T-helper 22 cell (primary cell): ENCODE measurements around the gene LPP.

Source experiments
- DNase-seq: peaks from one replicate; pipeline ENCODE4 v3.0.0-alpha.2; 2020; ENCODE audit warnings: low read depth

The LPP gene

DNA sequence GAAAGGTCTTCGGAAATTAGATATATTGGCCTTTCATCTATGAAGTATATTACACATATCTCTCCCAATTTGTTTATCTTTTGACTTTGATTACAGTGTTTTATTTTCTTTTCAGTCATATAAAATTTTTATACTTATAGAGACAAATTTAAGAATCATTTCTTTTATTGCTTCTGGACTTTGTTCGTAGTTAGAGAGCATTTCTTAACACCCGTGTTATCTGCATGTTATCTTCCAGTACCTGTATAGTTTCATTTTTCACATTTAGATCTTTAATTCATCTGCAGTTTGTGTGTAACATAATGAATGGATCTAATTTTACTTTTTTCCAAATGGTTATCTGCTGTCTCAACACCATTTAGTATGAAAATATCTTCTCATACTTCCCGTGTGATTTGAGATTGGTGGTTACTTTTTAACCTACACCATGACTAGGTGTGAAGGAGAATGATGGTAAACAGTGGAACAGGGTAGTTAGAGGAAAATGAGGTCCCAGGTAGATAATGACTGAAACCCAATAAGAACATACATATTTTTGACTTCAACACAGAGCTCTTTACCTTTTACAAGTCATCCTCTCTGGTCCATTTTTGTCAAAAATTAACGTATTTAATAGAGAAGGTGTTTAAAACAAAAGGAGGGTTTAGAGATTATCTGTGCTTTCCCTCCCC lies 99.3 kb downstream of the LPP start:
- DNase-seq: no peak

DNA sequence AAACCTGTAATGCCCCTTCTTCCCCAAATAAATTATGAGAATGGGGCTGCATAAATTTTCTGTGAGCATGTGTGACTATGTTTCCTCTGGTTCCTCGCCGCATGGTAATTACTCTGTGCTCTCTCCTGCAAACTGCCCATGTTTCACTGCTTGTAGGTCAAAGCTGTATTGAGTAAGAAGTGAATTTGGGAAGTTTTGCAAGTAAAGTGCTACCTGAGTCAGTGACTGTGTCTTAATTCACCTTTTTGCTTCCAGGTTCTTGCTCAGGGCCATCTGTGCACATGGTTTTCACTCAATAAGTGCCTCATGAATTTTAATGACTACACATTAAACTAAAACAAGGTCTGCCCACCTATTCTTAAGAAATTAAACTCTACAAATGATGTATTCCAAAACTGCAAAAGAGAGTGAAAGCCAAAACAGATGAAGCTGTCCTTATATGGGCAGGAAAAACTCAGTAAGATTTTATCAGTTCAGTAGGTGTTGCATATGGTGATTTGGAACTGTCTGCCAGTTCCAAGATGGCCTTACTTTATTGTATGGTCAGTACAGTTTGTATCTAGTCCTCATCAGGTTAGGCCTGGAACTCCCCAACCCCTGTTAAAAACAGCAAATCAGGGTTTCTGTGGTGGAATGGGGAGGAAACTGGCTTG lies 100.0 kb downstream of the LPP start:
- no peak for DNase-seq

DNA sequence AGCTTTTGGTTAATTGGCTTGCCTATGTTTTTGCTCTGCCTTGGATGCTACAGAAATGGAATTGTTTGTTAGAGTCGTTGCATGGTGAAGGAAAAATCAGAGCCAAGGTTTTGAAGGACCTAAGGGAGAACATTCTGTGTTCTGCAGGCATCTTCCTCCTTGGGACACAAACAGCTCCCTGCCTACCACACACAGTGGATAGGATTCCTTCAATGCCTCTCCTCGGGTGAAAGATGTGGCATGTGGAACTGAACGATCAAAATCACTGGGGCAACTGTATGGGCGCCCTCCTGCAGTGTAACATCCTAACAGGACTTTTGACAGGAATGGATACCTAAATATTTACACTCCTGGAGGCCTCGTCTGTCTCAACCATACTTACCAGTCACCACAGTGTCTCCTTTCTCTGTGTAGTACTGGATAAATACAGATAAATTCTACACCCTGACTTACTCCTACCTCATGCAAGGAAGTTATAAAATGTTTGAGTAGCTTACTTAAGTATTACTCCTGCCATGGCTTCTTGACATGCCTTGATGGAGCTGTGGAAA lies 100.6 kb downstream of the LPP start:
- no peak for DNase-seq

DNA sequence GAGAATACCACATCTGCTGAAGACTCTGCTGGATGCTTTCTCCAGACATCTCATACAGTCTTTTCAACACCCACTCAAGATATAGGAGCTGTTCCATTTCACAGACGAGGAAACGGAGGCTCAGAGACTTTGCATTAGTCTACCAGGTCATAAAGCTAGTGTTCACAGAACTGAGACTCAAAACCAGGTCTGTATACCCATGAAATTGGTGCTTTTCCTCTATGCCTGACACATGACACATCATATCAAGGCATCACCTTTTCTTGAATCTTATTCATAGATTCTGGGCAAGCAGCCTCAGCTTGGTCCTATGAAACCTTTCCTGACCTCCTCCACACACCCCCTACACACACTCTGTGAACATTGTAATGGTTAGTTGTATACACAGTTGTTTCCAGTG lies 101.2 kb downstream of the LPP start:
- DNase-seq: no peak

DNA sequence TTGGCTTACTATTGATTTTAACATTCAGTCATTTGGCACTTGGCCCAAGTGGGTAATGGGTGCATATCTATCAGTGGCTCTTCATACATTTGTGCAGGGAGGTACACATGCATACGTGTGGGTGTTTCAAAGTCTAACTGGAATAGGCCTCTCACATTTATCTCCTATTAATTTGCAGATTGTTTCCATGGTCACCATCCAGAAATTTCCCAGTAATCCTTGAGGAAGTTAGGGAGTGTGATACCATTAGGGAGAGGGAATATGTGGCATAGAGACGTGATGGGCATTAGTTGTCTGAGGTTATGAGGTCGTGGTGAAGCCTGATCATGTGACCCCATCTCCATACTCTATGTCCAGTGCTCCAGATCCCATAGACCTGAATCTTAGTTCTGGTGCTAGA lies 102.8 kb downstream of the LPP start:
- DNase-seq: no peak

DNA sequence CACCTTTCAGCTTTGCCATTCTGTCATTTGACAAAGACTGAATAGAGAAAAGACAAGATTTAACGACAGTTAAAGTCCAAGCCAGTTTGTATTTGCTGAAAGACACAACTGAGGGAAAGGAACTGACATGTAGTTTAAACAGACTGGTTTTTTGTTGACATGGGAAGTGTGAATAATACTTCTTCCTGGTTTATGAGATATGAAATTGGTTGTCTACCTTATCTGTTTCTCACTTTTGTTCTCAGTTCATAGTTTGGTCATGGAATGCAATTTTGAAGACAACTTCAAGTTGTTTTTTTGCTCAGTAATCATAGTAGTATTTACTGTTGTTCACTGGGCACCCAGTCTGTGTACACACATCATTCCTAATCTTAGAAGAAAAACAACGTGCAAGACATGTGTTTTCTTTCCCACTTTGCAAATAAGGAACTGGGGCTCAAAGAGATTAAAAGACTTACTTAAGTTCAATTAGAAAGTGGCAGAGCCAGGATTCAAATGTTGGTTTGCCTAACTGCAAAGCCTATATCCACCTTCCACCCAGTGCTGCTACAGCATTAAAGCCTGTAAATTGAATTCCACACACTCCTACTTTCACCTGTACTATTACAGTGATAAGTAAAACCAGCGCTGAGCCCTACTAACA lies 103.5 kb downstream of the LPP start:
- DNase-seq: no peak

DNA sequence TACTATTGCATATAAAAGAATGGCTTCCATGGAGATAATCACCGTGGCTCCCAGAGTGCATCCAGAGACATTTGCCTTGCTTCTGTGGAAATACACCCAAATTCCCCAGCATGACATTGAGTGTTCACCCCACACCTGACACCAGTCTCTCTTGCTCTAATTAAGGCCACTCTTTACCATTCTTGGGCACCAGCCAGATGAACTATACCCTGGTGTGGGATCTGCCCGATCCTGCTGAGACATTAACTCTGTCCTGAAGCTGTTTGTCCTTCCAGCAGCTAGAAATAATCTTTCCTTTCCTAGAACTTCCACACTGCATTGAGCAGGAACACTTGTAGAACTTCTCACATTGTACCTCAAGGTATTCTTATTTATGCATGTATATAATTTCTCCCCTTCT lies 105.2 kb downstream of the LPP start:
- DNase-seq: no peak

DNA sequence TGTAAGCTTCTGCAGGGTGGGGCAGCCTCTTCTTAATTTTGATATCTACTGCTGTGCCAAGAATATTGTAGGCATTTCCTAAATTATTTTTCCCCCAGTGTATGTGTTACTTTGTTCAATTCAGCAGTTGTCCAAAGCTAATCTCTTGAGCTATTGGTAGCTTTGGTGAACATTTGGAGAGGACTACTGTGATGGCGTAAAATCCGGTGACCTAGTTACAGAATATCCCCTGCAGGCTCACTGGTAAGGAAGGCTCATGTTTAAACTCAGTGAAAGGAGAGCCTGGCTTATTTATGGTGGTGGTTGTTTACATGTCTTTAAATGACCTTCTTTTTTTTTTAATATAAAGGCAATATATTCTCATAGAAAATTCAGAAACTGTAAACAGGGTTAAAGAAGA lies 105.6 kb downstream of the LPP start:
- DNase-seq: no peak

DNA sequence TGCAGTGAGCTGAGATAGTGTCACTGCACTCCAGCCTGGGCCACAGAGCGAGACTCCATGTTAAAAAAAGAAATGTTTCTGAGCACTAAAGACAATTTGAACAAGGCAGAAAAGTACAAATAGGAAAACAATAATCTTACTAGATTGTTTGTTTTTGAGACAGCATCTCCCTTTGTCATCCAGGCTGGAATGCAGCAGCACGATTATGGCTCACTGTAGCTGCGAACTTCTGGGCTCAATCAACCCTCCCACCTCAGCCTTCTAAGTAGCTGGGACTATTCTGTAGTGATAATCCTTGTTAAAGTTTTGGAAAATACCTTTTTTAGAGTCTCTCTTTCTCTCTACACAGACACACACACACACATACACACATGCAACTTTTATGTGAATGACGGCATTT lies 107.1 kb downstream of the LPP start:
- DNase-seq: no peak

DNA sequence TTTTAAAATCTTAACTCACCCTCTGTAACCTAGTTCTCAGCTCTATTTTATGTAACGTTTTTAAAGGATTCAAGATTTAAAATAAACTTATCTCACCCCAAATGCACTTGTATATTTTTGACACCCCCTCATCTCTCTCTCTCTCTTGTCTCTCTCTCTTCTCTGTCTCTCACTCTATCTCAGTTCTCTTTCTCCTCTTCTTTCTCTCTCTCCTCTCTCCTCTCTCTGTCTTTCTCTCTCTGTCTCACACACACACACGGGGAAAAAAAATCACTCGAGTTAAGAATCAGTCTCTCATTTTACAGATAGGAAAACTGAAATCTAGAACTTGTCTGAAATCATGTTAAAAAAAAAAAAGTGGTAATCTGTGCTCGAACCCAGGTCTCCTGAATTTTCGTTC lies 108.5 kb downstream of the LPP start:
- no peak for DNase-seq

DNA sequence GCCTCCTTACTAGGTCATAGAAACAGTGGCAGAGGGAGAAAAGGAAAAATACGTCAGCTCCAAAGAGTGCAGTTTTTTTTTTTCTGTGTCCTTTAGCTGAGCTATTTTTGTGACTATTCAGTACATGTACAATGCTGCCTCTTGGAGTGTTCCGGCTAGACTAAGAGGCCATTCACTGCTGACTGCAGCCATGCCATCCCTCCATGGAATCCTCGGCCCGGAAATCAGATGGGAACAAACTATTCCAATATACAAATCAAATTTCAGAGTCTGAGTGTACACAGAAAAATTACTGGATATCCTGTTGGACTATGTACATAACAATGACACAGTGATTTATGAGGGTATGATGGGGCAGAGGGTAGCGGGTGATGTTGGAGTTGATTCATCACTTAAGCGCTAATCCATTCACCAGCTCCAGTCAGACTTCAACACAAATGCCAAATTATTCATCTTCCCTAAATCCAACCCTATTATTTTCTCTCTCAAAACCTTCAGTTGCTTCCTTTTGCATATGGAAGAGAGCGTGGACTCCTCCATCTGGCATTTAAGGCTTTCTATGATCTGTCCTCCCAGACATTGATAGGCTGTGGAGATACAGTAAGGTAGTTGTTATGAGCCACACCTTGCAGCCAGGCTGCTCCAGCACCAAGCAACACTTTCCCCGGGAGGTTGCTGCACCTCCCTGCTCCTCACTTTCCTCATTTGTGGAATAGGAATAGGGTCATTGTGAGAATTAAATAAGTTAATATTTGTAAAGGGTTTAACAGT lies 109.1 kb downstream of the LPP start:
- no peak for DNase-seq

DNA sequence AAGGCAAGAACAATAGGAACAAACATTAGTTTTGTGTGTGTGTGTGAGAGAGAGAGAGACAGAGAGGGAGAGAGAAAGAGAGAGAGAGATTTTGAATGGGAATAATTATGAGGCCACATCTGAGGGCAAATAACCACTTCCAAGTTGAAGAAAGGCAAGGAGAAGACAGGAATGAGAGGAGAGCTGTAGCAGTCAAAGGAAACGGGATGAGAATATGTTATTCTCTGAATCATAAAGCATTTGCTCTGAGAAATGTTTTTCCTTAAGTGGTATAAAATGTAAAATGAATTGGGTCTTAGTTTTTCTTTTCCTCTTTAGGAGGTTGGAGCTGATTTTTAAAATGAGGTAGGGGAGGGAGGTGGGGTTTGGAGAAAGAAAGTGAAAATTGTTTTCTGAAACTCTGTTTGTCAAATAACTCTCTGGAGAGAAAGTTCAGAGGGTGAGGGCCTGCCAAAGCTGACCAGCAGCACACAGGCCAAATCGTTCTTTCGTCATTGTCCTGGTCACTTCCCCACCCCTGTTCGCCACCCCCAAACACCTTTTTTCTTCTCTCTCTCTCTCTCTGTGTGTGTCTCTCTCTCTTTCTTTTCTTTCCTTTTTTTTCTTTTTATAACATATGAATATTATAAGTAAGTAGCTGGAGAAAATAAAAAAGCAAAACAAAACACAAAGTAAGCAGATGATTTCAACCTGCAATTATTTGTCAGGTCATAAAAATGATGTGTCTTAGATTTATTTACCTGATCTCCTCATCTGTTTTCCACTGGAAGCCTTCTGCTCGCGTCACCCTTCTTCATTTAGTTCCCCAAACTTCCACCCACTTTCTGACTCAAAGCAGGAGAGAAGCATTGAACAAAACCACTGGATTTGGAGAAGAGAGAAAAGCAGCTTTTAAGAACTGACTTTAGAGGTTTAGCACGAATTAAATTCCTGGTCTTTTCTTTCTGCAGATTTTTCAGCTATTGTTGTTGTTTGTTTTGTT lies 110.6 kb downstream of the LPP start:
- DNase-seq: no peak

DNA sequence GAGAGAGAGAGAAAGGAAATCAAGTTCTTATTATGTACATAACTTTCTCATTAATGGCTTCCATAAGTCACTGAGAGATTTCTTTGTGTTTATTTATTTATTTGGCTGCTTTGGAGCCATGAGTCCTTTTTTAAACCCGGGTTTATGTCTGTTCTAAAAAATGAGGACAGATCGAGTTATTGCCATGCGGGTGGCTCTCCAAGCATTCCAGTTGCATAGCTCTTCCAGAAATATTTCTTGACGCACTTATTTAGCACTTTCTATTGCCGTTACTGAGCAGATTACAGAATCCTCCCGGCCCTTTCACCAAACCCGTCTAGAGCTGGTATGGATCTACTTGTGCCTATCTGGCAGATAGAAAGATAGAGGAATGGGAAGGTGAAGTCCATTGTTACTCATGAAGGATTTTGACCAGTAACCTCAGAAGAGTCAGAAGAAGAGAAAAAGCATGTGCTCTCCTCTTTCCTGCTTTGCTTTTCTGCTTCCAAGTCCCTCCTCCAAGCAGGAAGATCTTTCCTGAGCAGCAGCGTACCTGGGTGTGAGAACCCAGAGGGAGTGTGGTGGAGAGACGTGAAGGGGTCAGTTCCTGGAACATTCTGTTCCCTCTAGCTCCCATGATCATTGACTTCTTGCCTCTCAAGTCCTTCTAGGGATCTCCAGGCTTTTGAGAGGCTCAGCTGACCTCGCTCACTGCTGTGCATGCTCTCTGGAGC lies 112.8 kb downstream of the LPP start:
- no peak for DNase-seq

DNA sequence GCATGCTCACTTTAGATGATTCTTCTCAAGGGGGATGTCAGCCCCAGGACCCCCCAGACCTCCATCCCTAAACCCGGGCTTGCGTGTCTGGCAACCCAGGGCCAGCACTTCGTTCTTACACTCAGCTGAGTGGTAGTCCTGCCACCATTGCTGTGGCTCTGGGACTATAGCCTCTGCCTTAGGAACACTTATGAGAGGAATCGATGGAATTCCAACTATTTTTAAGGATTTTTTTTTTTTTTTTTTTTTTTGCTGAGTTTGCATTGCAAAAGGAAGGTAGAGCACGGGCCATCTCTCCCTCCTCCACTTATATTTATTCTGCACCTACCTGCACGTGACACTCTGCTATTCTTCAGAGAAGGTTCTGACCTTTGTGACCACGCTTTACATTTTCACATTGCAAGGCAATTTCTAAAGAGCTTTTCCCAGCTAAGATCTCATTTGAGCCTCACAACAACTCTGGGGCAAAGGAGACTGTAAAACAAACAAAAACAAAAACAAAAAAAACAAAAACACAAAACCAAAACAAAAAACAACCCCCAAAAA lies 113.9 kb downstream of the LPP start:
- DNase-seq: no peak

DNA sequence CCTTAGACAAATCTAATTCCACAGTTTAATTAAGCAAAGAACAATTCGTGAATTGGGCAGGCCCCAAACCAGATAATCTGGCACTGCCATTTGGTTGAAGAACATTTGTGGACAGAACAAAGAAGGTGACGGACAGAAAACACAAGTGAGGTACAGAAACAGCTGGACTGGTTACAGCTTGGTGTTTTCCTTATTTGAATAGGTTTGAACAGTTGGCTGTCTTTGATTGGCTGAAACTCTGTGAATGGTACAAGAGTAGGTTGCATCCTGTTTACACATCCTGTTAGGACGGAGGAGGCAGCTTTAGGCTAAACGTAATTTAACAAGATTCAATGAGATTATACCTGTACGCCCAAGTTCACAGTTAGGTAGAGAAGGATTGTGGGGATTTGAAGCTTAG lies 114.4 kb downstream of the LPP start:
- DNase-seq: no peak

DNA sequence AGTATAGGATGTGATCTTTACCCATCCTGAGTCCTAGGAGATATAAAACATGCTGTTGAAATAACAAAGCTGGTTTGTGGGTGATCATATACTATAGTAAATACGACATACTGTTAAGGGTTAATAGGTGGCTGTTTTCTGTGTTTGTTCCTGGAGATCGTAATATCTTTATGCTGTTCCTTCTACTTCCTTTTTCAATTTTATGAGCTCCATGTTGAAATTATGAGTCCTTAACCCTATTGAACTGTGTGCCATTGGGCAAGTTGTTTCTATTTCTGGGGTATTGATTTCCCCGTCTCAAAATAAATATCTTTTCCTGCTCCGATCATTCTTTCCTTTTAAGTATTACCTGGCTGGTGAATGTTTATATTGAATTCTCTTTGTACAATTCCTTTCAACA lies 115.1 kb downstream of the LPP start:
- no peak for DNase-seq

DNA sequence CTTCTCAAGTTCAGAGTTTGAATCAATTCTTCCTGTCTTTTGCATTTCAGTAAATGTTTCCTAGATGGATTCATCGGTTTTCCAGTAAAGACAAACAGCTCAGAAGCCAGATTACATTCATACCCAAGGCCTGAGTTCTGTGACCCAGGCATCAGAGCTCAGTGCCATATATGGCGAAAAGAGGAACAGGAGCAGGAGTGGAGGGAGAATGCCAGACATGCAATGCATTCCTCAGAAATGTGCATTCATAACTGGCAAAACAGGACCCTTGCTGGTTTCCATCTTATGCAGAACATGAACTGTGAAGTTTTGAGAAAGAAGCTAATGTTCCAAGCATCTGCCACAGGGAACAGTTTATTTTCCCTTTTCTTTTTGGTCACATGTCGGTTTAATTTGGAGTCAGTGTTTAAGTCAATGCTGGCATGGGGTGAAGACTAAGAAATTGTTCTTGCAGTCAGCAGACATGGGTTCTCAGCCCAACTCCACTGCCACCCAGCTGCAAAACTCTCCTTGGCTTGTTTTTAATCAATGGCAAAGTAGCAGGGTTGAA lies 116.5 kb downstream of the LPP start:
- DNase-seq: no peak

DNA sequence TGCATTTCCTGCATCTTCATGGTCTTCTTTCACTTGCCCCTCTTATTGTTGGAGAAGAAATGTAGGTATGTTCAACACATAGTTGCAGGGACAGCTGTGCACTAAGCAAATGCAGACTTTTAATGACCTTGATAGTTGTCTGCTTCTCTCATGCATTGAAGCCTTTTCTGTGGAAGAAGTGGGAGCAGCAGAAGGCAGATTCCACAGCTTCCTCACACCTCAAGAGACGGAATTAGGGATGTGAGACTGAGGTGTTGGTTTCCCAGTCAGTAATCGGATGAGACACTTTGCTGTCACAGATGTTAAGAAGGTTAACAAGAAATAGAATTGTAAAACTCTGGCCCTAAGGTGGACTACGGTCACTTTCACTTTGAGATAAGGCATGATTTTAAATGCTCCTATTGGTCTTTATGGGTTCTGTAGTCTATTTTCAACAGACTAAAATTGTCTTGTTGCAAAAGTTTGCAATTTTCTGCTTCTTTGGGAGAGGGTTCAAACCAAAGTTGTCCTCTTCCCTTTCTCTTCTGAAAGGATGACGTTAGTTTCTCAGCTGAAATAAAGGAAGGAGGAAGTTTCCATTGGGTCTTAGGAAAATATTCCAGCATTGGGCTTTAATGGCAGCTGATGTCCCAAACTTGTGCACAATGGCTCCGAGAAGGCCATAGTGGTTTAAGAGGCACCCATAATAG lies 117.4 kb downstream of the LPP start:
- no peak for DNase-seq
